GM12873 (cell line): ENCODE results near the gene GRIN2D.

Experiments
- CTCF ChIP-seq: IDR thresholded peaks from 2 replicates; pipeline ENCODE4 v1.5.1; 2012; ENCODE audit warnings: low read depth, mild to moderate bottlenecking, moderate library complexity, low read length, control low read depth; ENCODE audit not compliant: insufficient read depth; ENCODE audit errors: missing control alignments

The GRIN2D gene

DNA sequence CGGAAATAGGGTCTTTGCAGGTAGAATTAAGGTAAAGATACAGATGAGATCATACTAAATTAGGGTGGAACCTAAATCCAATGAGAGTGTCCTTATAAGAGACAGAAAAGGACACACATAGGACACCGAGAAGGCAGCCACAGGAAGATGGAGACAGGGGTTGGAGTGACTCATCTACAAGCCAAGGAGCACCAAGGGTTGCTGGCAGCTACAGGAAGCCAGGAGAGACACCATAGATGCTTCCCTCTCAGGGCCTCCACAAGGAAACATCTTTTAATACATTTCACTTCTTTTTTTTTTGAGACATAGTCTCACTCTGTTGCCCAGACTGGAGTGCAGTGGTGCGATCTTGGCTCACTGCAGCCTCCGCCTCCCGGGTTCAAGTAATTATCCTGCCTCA, 39.8 kb upstream of the GRIN2D start:
- TF ChIP-seq CTCF, result no peak

- TF ChIP-seq CTCF, result no peak
Observed at GRCh38 chr19:48354332-48354992, 39.0 kb upstream of the GRIN2D start.

GRCh38 chr19:48355365-48355954, 38.0 kb upstream of the GRIN2D start:
- TF ChIP-seq CTCF, result no peak

DNA sequence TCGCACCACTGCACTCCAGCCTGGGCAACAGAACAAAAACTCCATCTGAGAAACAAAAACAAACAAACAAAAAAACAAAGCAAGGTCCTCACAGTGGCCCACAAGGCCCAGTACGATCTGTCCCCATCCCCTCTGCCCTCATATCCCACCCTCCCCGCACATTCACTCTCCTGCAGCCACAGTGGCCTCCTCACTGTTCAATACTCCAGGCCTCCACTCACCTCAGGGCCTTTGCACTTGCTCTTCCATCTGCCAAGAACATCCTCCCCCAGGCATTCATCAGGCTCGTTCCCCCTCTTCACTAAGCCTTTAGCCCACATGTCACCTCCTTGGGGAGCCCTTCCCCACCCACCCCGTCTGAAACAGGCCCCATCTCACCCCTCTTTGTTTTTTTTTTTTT, 34.3 kb upstream of the GRIN2D start:
- no peak for TF ChIP-seq CTCF

DNA sequence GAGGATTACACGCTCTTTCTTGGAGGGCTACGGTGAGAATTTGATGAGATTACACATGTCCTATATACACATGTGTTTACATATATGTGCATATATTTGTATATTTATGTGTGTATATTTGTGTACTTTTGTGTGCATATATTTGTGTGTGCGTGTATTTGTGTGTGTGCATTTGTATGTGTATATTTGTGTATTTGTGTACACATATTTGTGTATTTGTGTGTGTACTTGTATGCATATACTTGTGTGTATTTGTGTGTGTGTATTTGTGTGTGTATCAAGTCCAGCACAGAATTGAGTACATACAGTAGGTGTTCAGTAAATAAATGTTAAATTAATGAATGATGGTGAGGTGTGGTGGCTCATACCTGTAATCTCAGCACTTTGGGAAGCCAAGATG, 31.6 kb upstream of the GRIN2D start:
- no peak for TF ChIP-seq CTCF

GRCh38 chr19:48362716-48363499, 30.6 kb upstream of the GRIN2D start:
- no peak for TF ChIP-seq CTCF

DNA sequence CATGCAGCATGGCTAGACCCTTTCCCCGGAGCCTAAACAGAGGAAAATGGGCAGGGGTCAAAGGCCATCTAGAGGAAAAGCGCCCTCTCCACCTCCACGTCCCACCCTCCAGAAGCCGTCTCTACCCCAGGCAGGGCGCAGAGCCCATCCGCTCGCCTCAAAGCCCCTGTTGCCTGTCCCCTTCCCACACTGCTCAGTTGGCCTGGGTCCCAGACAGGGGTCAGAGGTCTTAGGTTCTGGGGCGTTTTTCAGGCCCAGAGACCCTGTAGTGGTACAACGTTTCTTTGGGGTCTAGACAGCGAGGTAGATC, 30.0 kb upstream of the GRIN2D start:
- TF ChIP-seq CTCF, result no peak
